AG08395 (cell line): ENCODE measurements around the gene LMAN1L.

ENCODE experiments used
- DNase-seq: peaks from one replicate; pipeline ENCODE4 v3.0.0; 2012; ENCODE audit warnings: mixed read lengths, low spot score

LMAN1L gene

GRCh38 chr15:74812533-74812932 lies at the start of gene LMAN1L:
TSS of gene LMAN1L (plus strand) at chr15:74812835. CDS start at chr15:74812855, 20 bp downstream.
- no peak for DNase-seq

- DNase-seq, result no peak
These were observed 49.2 kb upstream of the LMAN1L start for GRCh38 chr15:74763416-74763815.

- DNase-seq, result no peak
These were observed 45.2 kb upstream of the LMAN1L start for GRCh38 chr15:74767167-74768098.

GRCh38 chr15:74768099-74768770 lies 44.4 kb upstream of the LMAN1L start:
- DNase-seq, result no peak

- peak; percentile 73 for DNase-seq
These were observed 43.8 kb upstream of the LMAN1L start for GRCh38 chr15:74768771-74769342.

- DNase-seq, result no peak
These were observed 43.1 kb upstream of the LMAN1L start for GRCh38 chr15:74769463-74770025.

- DNase-seq, result no peak
These were observed 42.3 kb upstream of the LMAN1L start for GRCh38 chr15:74770211-74770903.

- no peak for DNase-seq
These were observed 39.3 kb upstream of the LMAN1L start for GRCh38 chr15:74773329-74773728.

GRCh38 chr15:74773731-74774252 lies 38.8 kb upstream of the LMAN1L start:
- DNase-seq, result no peak

GRCh38 chr15:74775132-74775562 lies 37.5 kb upstream of the LMAN1L start:
- DNase-seq, result no peak

GRCh38 chr15:74775894-74776293 lies 36.7 kb upstream of the LMAN1L start:
- DNase-seq, result no peak

GRCh38 chr15:74776821-74777768 lies 35.5 kb upstream of the LMAN1L start:
- no peak for DNase-seq

- no peak for DNase-seq
These were observed 34.7 kb upstream of the LMAN1L start for GRCh38 chr15:74777769-74778598.

GRCh38 chr15:74778599-74778970 lies 34.0 kb upstream of the LMAN1L start:
- DNase-seq, result no peak

- DNase-seq, result no peak
These were observed 33.4 kb upstream of the LMAN1L start for GRCh38 chr15:74779162-74779648.

- DNase-seq, result no peak
These were observed 31.9 kb upstream of the LMAN1L start for GRCh38 chr15:74780523-74781430.

- DNase-seq, result peak; percentile 97
These were observed 31.0 kb upstream of the LMAN1L start, which contains the start of gene CSK for GRCh38 chr15:74781431-74782258. TSS of gene CSK (plus strand) at chr15:74782080. CDS start at chr15:74798298, 16,218 bp downstream.
